Prostate gland (tissue), 2 donors: ENCODE measurements around the gene FRMD5.

Source experiments
- CTCF ChIP-seq, 4 experiments: fragments of 200-600 bp in 2 of 4; fragments of 450-650 bp in 2 of 4; sonication (generic) in 2 of 4; IDR thresholded peaks; 1 replicate in 3 of 4; 2 replicates in 1 of 4; pipeline ENCODE4 v1.5.1; 2016 to 2019; ENCODE audit warnings: antibody characterized with exemption in 4 of 4, mild to moderate bottlenecking in 2 of 4, moderate library complexity in 2 of 4
- POLR2AphosphoS5 ChIP-seq: sonication (generic); formaldehyde crosslinking; IDR thresholded peaks from one replicate; pipeline ENCODE4 v1.6.1; 2017; ENCODE audit warnings: antibody characterized with exemption

DNA sequence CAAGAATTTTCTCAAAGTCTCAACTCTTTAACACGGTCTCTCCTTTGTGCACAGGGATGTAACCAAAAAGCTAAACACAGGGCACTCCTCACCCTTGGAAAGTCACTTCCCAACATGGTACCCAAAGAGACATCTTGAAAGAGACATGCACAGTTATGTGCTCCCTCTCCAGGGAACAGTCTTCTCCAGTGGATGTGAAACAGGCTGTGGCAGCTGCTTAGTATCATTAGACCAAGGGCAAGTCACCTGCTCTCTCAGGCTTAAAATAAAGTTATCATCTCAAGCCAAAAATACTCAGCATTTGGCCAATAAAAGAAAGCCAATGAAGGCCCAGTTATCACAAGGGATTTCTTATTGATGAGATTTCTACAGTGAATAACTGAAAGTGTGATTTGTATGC, 239.9 kb downstream of the FRMD5 start:
- no peak for TF ChIP-seq CTCF (IDR thresholded peaks at IDR 0.05)
- no peak for TF ChIP-seq POLR2AphosphoS5
